SK-N-SH (cell line): Measurements from ENCODE around the gene BEND4.

ENCODE experiments used
- MXI1 ChIP-seq: IDR thresholded peaks from 2 replicates; pipeline ENCODE4 v1.6.1; 2012; ENCODE audit warnings: mild to moderate bottlenecking, low read depth, low read length, improper control_type of control experiment
- NRF1 ChIP-seq: IDR thresholded peaks from 2 replicates; pipeline ENCODE4 v1.6.1; 2012; ENCODE audit warnings: low read depth, mild to moderate bottlenecking, low read length
- RFX5 ChIP-seq: IDR thresholded peaks from 2 replicates; pipeline ENCODE4 v1.6.1; 2012; ENCODE audit warnings: mild to moderate bottlenecking, improper control_type of control experiment, low read length

DNA sequence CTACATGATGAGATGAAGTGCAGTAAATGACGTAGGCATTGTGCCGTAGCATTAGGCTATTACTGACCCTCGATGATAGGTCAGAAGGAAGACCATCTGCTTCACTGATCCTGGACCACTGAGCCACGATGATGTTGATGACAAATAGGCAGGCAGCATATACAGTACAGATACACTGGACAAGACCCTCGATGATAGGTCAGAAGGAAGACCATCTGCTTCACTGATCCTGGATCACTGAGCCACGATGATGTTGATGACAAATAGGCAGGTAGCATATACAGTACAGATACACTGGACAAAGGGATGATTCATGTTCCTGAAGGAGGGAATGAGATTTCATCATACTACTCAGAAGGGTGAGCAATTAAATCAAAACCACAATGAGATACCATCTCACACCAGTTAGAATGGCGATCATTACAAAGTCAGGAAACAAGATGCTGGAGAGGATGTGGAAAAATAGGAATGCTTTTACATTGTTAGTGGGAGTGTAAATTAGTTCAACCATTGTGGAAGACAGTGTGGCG is 50.9 kb downstream of the BEND4 start:
- no peak for TF ChIP-seq NRF1
- TF ChIP-seq MXI1 = no peak
- TF ChIP-seq RFX5 = no peak
